ENCODE results near the gene SP2. TPM values are rescaled to one million over a fixed set of nuclear protein-coding genes. Genes with fewer than 3 reads are reported as not detected.

Gene SP2
- total and polyA plus RNA-seq, 2 of the 13 experiments (the other 11 are each of a cell fraction or from before 2014, with no cell fraction given), result 1.4 to 4.8 TPM

- no peak for TF ChIP-seq MAZ (IDR thresholded peaks at IDR 0.05; ENCODE audit: borderline replicate concordance, low read depth, low read length)
- 0 out of 2 replicates have a peak, but pooled peaks have one; percentile 29 for TF ChIP-seq MAZ (CRISPR knock-in tag; IDR thresholded peaks at IDR 0.05; ENCODE audit: low read depth)
- peak; percentile 62 for TF ChIP-seq THRA (CRISPR knock-in tag; IDR thresholded peaks at IDR 0.05; ENCODE audit: borderline replicate concordance)
- TF ChIP-seq CREBL2 (CRISPR knock-in tag; IDR thresholded peaks at IDR 0.05; ENCODE audit: borderline replicate concordance), result peak; percentile 87; the same call in 1 of the 2 replicates
- peak; percentile 75 for TF ChIP-seq RBM39 (IDR thresholded peaks at IDR 0.05; ENCODE audit: low read depth, low read length, poor library complexity, severe bottlenecking)
- TF ChIP-seq GATAD2A (CRISPR knock-in tag; IDR thresholded peaks at IDR 0.05), result peak; percentile 67; the same call in 1 of the 2 replicates
- peak; percentile 3; the same call in 1 of the 2 replicates for TF ChIP-seq HCFC1 (IDR thresholded peaks at IDR 0.05; ENCODE audit: low read depth, low read length)
- peak; percentile 91 for TF ChIP-seq BCL3 (CRISPR knock-in tag; IDR thresholded peaks at IDR 0.05)
- TF ChIP-seq KDM5B (CRISPR knock-in tag; IDR thresholded peaks at IDR 0.05; ENCODE audit: borderline replicate concordance), result no peak
- no peak for TF ChIP-seq CENPBD1 (CRISPR knock-in tag; IDR thresholded peaks at IDR 0.05; ENCODE audit: borderline replicate concordance, low read depth)
- 0 out of 4 replicates have a peak, but pooled peaks of 1 of the 2 experiments have one; percentile 13 for TF ChIP-seq NR2F1 (CRISPR knock-in tag; IDR thresholded peaks at IDR 0.05)
- no peak; the same call in 1 of the 2 replicates for TF ChIP-seq ZNF574 (CRISPR knock-in tag; IDR thresholded peaks at IDR 0.05)
- TF ChIP-seq TFDP2 (CRISPR knock-in tag; IDR thresholded peaks at IDR 0.05), result no peak
- TF ChIP-seq ZMAT3 (CRISPR knock-in tag; conservative IDR thresholded peaks at IDR 0.05), result peak; percentile 74; the same call in 1 of the 2 replicates
- TF ChIP-seq RBFOX2 (IDR thresholded peaks at IDR 0.05; ENCODE audit: low read depth, low read length), result 0 out of 2 replicates have a peak, but pooled peaks have one; percentile 12
- TF ChIP-seq THYN1 (CRISPR knock-in tag; IDR thresholded peaks at IDR 0.05; ENCODE audit: borderline replicate concordance, low read depth), result no peak
- TF ChIP-seq JARID2 (CRISPR knock-in tag; IDR thresholded peaks at IDR 0.05; ENCODE audit: insufficient replicate concordance), result no peak
- no peak for TF ChIP-seq SOX13 (IDR thresholded peaks at IDR 0.05)
- peak in 1 of 2 experiments; percentile 34; a peak in 1 of 4 replicates for TF ChIP-seq SOX13 (CRISPR knock-in tag; conservative IDR thresholded peaks at IDR 0.05 in 1 of 2, IDR thresholded peaks at IDR 0.05 in 1 of 2)
Observed at GRCh38 chr17:47949197-47949759, 53.2 kb downstream of the SP2 start (continued).

All from HepG2 (cell line).